ENCODE results near the gene CD9.

The CD9 gene

DNA sequence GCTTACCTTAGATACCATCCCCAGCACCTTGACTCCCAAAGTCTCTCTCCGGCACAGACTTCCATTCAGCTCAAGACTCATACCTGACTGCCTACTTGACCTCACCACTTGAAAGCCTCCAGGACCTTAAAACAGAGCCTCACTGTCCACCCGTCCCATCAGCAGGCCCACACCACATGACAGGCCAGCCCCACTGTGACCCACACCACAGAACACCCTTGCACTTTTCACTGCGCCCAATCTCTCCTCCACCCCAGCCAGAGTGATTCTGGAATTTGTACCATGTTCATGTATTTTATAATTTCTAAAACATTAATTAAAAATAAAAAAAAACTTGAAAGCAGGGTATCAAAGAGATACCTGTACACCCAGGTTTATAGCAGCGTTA lies 82.2 kb downstream of the CD9 start:
- in situ Hi-C loops (cut with HindIII; ENCODE audit: low sequenced_read_pairs), result no loop called here
- H3K4me3 ChIP-seq (ENCODE audit: low read depth, low read length), result no peak overlapping the region
- DNase-seq (ENCODE audit: low read depth, low spot score), result no peak
- TF ChIP-seq, protein P1, sequence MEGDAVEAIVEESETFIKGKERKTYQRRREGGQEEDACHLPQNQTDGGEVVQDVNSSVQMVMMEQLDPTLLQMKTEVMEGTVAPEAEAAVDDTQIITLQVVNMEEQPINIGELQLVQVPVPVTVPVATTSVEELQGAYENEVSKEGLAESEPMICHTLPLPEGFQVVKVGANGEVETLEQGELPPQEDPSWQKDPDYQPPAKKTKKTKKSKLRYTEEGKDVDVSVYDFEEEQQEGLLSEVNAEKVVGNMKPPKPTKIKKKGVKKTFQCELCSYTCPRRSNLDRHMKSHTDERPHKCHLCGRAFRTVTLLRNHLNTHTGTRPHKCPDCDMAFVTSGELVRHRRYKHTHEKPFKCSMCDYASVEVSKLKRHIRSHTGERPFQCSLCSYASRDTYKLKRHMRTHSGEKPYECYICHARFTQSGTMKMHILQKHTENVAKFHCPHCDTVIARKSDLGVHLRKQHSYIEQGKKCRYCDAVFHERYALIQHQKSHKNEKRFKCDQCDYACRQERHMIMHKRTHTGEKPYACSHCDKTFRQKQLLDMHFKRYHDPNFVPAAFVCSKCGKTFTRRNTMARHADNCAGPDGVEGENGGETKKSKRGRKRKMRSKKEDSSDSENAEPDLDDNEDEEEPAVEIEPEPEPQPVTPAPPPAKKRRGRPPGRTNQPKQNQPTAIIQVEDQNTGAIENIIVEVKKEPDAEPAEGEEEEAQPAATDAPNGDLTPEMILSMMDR (IDR thresholded peaks at IDR 0.05; ENCODE audit: low read depth, low read length), result no peak

DNA sequence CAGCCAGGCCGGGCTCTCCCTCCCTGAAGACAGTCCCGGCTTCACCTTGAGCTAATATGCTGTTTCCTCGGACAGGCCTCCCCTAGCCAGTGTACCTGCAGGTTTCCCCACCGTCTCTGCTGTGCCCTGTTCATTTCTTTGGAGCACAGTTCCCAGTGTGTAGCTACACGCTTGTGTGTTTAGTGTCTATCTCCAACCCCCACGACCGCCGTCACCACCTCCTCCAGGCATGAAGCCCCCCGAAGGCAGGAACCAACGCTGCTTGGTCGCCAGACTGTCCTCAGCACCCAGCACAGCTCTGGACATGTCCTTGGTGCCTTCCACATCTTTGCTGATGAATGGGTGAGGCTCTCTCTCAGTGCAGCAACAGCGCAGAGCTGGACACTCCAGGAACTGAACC lies 84.1 kb downstream of the CD9 start:
- no peak overlapping the region for H3K4me3 ChIP-seq (ENCODE audit: low read depth, low read length)
- TF ChIP-seq, protein P1 (IDR thresholded peaks at IDR 0.05; ENCODE audit: low read depth, low read length), result no peak
- in situ Hi-C loops (cut with HindIII; ENCODE audit: low sequenced_read_pairs), result no loop called here
- no peak for DNase-seq (ENCODE audit: low read depth, low spot score)

DNA sequence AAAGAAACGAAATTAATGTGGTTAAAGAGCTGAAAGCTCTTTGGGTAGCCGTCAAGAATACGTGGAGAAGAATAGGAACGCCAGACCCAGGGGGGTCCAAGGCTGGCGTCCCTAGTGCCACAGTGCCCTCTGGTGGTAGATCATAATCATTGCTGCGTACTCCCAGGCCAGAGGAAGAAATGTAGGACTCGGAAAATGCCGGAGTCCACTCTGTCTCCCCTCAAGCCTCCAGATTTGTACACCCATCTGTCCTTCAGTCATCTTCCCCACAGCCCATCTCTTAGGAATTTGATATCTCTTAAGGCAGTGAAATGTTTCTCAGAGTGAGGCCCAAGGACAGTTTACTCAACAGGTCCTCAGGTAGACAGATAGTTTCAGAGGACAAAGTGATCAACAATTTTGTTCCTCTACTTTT lies 84.9 kb downstream of the CD9 start:
- DNase-seq (ENCODE audit: low read depth, low spot score), result peak; percentile 74
- in situ Hi-C loops (cut with HindIII; ENCODE audit: low sequenced_read_pairs), result no loop called here
- TF ChIP-seq, protein P1 (IDR thresholded peaks at IDR 0.05; ENCODE audit: low read depth, low read length), result peak; percentile 85
- no peak overlapping the region for H3K4me3 ChIP-seq (ENCODE audit: low read depth, low read length)

DNA sequence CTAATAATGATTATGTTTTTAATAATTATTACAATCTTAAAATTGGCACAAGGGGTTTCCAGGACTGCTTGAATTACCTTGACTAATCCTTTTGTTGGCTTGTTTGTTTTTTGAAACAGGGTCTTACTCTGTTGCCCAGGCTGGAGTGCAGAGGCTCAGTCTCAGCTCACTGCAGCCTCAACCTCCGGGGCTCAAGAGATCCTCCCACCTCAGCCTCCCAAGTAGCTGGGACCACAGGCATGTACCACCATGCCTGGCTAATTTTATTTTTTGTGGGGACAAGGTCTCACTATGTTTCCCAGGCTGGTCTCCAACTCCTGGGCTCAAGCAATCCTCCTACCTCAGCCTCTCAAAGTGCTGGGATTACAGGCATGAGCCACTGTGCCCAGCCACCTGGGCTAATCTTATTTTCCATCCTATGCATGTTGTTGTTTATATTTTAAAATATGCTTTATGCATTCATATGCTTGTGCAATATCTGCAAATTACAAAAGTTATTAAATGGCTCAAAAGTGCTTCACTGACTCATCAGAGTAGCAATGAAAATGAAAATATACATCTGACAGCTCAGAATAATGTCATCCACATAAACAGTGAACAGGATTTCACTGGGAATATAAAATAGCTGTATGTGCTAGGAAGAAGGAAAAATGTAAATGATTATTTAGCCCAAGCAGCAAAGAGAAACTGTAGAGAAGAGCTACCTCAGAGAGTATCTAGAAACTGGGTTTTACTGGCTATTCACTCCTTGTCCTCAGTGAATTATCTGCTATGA lies 85.5 kb downstream of the CD9 start:
- in situ Hi-C loops (cut with HindIII; ENCODE audit: low sequenced_read_pairs), result no loop called here
- no peak overlapping the region for H3K4me3 ChIP-seq (ENCODE audit: low read depth, low read length)
- DNase-seq (ENCODE audit: low read depth, low spot score), result no peak
- TF ChIP-seq, protein P1 (IDR thresholded peaks at IDR 0.05; ENCODE audit: low read depth, low read length), result no peak

Measured in astrocyte of the spinal cord (primary cell).